ENCODE measurements around the gene SLC27A1.
A peak's percentile ranks its signal among the peaks of the same experiment; 100 is the strongest.

The SLC27A1 gene

DNA sequence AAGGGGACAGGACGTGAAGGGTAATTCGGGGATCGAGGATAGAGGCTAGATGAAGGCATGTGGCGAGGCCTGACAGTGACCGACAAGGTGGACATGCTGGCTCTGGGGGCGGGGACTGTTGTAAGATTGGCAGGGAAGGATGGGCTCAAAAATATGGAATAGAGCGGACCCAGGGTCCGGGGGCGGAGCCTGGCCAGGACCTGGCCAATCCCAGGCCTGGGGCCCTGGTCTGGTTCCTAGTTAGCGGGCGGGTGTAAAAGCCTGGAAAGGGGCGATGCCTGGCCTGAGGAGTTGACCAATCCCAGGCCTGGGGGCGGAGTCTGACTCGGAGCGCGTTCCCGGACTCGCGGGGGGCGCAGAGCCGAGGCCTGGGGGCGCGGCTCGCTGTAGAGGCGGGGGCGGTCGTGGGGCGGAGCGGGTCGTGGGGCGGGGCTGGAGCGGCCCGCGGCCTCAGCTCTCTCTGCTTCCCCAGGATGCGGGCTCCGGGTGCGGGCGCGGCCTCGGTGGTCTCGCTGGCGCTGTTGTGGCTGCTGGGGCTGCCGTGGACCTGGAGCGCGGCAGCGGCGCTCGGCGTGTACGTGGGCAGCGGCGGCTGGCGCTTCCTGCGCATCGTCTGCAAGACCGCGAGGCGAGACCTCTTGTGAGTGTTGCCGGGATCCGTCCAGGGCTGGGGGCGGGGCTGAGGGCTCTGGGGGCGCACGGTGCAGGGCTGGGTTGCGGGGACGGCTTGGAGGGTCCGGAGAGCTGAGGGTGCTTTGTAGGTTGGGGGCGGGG lies at the start of gene SLC27A1:
Gene SLC27A1, plus strand, starts transcription at position 457 of the 774 bp plus-strand sequence. Its CDS starts 17 bp downstream, at position 474.
- DNase-seq (ENCODE audit: low spot score) = peak; percentile 94
- TF ChIP-seq, protein P1, sequence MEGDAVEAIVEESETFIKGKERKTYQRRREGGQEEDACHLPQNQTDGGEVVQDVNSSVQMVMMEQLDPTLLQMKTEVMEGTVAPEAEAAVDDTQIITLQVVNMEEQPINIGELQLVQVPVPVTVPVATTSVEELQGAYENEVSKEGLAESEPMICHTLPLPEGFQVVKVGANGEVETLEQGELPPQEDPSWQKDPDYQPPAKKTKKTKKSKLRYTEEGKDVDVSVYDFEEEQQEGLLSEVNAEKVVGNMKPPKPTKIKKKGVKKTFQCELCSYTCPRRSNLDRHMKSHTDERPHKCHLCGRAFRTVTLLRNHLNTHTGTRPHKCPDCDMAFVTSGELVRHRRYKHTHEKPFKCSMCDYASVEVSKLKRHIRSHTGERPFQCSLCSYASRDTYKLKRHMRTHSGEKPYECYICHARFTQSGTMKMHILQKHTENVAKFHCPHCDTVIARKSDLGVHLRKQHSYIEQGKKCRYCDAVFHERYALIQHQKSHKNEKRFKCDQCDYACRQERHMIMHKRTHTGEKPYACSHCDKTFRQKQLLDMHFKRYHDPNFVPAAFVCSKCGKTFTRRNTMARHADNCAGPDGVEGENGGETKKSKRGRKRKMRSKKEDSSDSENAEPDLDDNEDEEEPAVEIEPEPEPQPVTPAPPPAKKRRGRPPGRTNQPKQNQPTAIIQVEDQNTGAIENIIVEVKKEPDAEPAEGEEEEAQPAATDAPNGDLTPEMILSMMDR (IDR thresholded peaks at IDR 0.05; ENCODE audit: borderline replicate concordance, control extremely low read depth, extremely low read depth, insufficient read depth, missing control alignments) = no peak
- in situ Hi-C loops (cut with MboI; ENCODE audit: low sequenced_read_pairs, unreplicated experiment) = no loop called here

DNA sequence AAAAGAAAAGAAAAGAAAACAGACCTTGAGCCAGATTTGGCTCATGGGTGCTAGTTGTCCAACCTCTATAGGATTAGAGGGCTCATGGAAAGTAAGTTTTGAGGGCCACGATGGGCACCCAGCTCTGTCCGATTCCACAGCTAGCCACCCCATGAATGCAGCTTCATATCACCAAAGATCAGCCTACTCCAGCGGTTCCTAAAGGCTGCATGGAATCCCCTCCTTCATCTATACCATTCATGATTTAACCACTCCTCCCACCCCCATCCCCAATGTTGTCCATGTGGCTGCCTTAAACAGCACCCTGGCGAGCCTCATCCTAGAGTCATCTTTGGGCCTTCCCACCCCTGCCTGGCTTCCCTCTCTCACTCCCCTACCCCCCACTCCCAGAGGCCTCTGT lies 48.4 kb upstream of the SLC27A1 start:
- DNase-seq (ENCODE audit: low spot score) = no peak
- in situ Hi-C loops (cut with MboI; ENCODE audit: low sequenced_read_pairs, unreplicated experiment) = no loop called here
- TF ChIP-seq, protein P1 (IDR thresholded peaks at IDR 0.05; ENCODE audit: borderline replicate concordance, control extremely low read depth, extremely low read depth, insufficient read depth, missing control alignments) = no peak

DNA sequence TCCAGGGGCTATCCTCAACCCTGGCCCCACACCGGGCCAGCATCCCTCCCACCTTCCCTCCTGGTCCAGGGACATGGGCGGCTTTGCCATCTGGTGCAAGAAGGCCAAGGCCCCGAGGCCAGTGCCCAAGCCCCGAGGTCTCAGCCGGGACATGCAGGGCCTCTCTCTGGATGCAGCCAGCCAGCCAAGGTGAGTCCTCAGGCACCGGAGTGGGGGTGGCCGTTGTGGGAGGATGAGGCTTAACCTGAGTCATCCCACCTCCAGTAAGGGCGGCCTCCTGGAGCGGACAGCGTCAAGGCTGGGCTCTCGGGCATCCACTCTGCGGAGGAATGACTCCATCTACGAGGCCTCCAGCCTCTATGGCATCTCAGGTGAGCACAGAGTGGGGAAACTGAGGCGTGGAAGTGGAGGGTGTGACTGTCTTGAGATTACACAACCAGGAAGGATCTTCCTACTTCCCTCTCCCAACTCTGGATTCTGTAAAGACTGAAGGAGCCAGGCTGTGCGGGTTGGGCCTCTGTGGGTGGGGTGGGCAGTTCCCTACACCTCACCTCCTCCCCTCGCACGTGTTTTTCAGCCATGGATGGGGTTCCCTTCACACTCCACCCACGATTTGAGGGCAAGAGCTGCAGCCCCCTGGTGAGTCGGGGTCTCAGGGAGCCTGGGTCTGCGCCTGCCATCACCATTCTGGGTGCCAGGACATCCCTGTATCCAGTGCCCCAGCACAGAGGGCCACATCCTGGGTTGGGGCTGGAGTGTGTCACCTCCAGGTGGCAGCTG lies 46.7 kb upstream of the SLC27A1 start:
- DNase-seq (ENCODE audit: low spot score) = no peak
- in situ Hi-C loops (cut with MboI; ENCODE audit: low sequenced_read_pairs, unreplicated experiment) = no loop called here
- TF ChIP-seq, protein P1 (IDR thresholded peaks at IDR 0.05; ENCODE audit: borderline replicate concordance, control extremely low read depth, extremely low read depth, insufficient read depth, missing control alignments) = no peak

DNA sequence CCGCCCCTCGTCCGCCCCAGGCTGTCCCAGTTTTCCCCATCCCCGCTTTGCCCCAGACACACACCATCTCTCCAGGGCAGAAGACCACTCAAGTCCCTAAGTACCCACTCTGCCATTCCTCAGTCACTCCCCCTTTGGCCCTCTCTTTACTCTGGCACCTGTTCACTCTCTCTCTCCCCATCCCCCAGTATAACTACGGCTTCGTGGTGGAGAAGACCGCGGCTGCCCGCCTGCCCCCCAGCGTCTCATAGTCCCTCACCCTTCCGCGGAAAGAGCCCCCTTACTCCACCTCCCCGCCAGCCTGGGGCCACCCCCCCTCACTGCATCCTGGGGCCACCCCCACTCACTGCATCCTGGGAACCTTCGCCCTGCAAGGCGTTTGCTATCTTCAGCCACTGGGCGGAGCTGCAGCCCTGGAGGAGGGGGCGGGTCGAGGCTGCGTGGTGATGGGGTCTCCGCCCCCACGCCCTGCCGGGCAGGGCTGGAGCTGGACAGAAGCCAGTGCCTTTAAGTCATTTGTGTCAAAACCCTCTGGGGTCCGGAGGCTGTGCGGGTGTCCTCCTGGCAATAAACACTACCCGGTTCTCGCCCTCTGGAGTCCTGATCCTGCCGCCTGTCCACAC lies 45.5 kb upstream of the SLC27A1 start:
- TF ChIP-seq, protein P1 (IDR thresholded peaks at IDR 0.05; ENCODE audit: borderline replicate concordance, control extremely low read depth, extremely low read depth, insufficient read depth, missing control alignments) = peak; percentile 81
- peak; percentile 78 for DNase-seq (ENCODE audit: low spot score)
- in situ Hi-C loops (cut with MboI; ENCODE audit: low sequenced_read_pairs, unreplicated experiment) = no loop called here

DNA sequence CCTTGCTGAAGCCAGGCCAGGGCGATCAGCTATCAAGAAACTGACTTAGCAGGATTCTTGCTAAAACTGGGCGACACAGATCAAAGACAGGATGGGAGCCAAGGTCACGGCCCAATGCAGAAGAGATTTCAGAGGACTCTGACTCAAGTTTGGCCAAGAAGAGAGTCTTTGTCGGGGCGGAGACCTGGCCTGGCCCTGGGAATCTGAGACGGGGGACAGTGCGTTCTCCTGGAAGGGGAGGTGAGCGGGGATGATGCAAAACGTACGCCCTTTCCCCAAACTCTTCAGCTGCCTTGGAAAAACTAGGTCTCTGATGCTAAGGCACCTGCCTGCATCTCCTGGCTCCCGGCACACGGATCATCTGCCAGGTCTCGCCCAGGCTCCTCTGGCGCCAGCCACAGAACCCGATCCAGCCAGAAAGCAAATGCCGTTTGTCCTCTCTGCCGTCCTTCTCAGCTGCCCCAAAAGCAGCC lies 40.6 kb upstream of the SLC27A1 start:
- in situ Hi-C loops (cut with MboI; ENCODE audit: low sequenced_read_pairs, unreplicated experiment) = no loop called here
- TF ChIP-seq, protein P1 (IDR thresholded peaks at IDR 0.05; ENCODE audit: borderline replicate concordance, control extremely low read depth, extremely low read depth, insufficient read depth, missing control alignments) = no peak
- no peak for DNase-seq (ENCODE audit: low spot score)

DNA sequence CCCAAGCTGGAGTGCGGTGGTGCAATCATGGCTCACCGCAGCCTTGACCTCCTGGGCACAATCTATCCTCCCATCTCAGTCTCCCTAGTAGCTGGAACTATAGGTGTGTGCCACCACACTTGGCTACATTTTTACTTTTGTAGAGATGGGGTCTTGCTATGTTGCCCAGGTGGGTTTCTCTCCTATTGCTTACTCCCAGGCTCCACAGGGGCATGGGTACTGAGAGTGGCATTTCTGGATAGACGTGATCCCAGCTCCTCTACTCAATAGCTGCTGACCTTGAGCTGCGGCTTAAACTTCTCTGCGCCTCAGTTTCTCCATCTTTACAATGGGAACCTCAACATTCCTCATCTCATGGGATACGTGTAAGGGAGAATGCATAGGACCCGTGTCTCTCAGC lies 38.9 kb upstream of the SLC27A1 start:
- TF ChIP-seq, protein P1 (IDR thresholded peaks at IDR 0.05; ENCODE audit: borderline replicate concordance, control extremely low read depth, extremely low read depth, insufficient read depth, missing control alignments) = no peak
- in situ Hi-C loops (cut with MboI; ENCODE audit: low sequenced_read_pairs, unreplicated experiment) = no loop called here
- no peak for DNase-seq (ENCODE audit: low spot score)
